GM21825 (cell line): ENCODE data around the gene TLK1.

Source experiments
- ATAC-seq: cut with Tn5 transposase; IDR thresholded peaks from one replicate; pipeline ENCODE4 v1.9.1; 2021; ENCODE audit warnings: mild to moderate bottlenecking, moderate library complexity; ENCODE audit not compliant: unreplicated experiment

TLK1 gene

GRCh38 chr2:170969872-170970496, 190.7 kb downstream of the TLK1 start:
- no peak for ATAC-seq

GRCh38 chr2:170969030-170969429, 191.7 kb downstream of the TLK1 start:
- ATAC-seq = no peak

GRCh38 chr2:170968205-170969003, 192.3 kb downstream of the TLK1 start:
- ATAC-seq = no peak

DNA sequence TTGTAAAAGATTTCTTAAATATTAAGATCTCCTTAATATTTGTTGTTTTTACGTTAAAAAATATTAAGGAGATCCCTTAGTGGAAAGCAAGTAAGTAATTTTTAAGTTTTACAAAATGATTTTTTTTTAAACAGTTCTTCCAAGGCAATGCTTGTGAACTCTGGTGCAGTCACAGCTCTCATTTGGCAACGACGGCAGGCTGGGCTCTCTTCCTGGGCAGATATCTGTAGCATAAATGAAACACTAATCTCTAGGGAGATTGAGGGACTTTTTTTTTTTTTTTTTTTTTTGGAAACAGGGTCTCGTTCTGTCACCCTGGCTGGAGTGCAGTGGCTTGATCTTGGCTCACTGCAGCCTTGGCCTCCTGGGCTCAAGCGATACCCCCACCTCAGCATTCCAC, 193.1 kb downstream of the TLK1 start:
- ATAC-seq = no peak

DNA sequence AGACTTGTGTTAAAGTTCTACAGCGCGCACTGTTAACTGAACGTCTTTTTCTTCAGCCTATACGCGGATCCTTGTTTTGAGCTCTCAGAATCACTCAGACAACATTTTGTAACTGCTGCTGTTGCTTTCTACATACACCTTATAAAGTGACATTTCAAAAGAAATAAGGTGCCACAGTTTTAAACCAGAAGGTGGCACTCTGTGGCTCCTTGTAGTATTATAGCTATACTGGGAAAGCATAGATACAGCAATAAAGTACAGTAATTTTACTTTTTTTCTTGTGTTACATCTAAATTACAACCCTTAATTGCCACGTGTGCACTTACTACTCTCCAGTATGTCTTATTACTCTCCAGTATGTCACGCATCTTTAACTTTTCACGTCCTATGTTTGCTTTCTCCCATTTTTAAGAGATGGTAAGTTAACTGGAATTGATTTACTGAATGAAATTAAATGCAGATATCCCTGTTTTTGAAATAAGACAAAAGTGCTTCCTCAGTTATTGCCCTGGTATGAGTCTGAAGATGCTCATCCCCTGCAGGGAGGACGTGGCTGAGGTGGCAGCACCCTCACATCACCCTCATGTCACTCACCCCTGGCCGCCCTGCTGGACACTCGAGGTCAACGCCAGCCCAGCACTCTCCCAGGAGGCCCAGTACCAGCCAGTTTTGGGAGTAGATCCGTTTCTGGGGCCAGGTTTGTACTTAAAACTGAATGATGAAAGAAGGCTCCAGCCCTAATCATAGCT, 193.9 kb downstream of the TLK1 start:
- ATAC-seq = no peak

DNA sequence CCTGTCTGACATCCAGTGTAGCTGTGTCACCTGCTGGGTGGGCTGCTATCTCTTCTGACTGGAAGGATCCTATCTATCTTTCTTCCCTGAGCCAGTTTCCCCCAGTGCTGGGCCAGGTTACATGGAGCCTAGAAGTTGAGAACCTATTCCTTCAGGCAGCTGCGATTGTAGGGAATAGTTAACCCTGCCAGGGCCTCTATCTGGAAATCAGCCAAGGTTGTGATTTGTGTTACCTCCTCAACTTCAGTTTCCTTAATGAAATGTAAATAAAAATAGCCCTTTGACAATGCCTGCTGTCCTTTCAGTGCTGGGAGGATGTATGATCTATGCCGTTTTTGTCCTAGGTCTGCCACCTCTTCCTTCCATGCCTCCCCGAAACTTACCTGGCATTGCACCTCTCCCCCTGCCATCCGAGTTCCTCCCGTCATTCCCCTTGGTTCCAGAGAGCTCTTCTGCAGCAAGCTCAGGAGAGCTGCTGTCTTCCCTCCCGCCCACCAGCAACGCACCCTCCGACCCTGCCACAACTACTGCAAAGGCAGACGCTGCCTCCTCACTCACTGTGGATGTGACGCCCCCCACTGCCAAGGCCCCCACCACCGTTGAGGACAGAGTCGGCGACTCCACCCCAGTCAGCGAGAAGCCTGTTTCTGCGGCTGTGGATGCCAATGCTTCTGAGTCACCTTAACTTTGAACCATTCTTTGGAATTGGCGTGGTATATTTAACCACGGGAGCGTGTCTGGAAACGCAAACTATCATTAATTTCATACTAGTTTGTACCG, 195.1 kb downstream of the TLK1 start:
- ATAC-seq = no peak

DNA sequence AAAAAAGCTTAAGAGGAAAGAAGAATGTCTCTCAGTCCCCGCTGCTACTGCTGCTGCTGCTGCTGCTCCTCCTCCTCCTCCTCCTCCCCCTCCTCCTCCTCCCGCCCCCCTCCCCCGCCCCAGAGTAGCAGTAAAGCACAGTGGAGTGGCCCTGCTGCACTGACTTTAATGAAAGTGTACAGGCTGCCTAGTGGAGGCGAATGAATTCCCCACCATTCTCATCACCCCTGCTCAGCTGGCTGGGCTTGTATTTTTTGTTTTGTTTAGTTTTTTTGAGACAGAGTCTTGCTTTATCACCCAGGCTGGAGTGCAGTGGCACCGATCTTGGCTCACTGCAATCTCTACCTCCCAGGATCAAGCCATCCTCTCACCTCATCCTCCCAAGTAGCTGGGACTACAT, 197.3 kb downstream of the TLK1 start:
- ATAC-seq = no peak

GRCh38 chr2:170953941-170954340, 206.8 kb downstream of the TLK1 start:
- no peak for ATAC-seq

DNA sequence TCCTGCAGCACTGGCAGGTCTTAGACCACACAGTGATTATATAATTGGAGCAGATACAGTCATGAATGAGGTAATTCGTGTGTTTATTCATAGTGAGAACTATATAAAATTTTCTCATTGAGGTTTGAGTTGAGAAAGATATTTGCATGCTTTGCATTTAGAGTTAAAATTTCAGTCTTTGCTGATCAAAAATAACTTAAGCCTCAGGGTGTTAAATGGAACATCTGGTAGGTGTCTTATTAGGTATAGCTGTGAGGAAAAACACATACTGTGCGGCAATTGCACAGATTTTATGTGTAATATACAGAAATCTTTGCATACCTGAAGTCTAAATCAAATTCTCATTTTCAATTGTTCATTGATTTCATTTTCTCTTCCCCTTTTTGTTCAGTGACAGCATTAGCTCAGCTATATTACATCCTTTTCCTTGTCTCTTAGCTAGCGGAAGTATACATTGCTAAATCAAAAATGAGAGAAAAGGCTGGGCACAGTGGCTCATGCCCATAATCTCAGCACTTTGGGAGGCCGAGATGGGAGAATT, 210.4 kb downstream of the TLK1 start:
- peak; percentile 74 for ATAC-seq

DNA sequence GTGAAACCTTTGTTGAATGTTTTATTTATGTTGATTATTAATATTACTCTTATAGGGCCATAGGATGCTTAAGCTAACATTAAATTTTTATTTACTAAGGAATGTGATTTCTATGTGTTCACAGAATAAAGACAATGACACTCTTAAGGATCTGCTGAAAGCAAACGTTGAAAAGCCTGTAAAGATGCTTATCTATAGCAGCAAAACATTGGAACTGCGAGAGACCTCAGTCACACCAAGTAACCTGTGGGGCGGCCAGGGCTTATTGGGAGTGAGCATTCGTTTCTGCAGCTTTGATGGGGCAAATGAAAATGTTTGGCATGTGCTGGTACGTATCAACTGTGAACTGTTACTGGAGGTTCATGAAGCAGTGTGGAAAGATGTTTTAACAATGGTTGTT, 211.3 kb downstream of the TLK1 start:
- no peak for ATAC-seq

- ATAC-seq = no peak
Measured at GRCh38 chr2:170944545-170944944, 216.1 kb downstream of the TLK1 start.

GRCh38 chr2:170943596-170943995, 217.1 kb downstream of the TLK1 start:
- no peak for ATAC-seq

DNA sequence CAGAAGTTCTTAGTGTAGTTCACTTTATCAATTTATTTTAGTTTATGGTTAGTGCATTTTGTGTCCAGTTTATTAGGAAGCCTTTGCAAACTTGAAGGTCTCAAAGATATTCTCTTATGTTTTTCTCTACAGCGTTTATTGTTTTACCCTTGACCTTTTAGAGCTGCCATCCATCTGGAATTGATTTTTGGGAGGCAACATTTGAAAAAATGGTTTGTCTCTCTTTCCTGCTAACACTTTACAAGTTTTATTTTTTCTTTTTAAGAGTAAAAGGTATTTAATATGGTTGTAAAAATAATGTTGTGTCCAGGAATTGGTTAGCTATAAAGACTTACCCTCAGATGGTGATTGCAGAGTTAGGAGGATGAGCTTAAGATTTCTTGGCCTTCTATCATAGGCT, 217.7 kb downstream of the TLK1 start:
- ATAC-seq = no peak

DNA sequence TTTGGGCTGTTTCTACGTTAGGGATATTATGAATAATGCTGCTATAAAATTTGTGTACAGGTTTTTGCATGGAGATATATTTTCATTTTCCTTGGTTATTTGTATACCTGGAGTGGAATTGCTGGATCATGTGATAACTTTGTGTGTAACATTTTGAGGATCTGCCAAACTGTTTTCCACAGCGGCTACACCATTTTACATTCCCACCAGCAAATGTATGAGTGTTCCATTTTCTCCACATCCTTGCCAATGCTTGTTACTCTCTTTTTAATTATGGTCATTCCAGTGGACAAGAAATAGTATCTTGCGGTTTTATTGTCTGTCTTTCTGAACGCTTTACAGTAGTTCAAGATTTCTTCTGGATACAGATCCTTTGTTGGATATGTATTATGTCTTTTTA, 218.1 kb downstream of the TLK1 start:
- ATAC-seq = no peak
